Body of pancreas (tissue), 4 donors: ENCODE measurements around the gene TPK1. TPM values are rescaled to one million over a fixed set of nuclear protein-coding genes. Genes with fewer than 3 reads are reported as not detected.

ENCODE experiments used
- ATAC-seq: fragments of 150-250 bp; one replicate; pipeline ENCODE4 v1.9.1; 2016
- DNase-seq, 4 donors: peaks; one replicate each; pipeline ENCODE4 v3.0.0-alpha.2; 2019
- H3K27ac ChIP-seq, 4 donors: fragments of 200-600 bp; sonication (generic); 1 replicate in 3 of 4; 2 replicates in 1 of 4; pipeline versions ENCODE4 v1.5.1 to v1.6.1; 2016 to 2019; ENCODE audit warnings: mild to moderate bottlenecking in 1 of 4, mixed read lengths in 1 of 4, moderate library complexity in 1 of 4
- H3K27me3 ChIP-seq, 2 donors: fragments of 200-600 bp; sonication (generic); one replicate each; pipeline ENCODE4 v1.6.0; 2016; ENCODE audit warnings: mild to moderate bottlenecking in 1 of 2
- H3K36me3 ChIP-seq, 2 donors: fragments of 200-600 bp; sonication (generic); replicated peaks in 1 of 2; 2 replicates each; pipeline ENCODE4 v1.5.1; 2016; ENCODE audit warnings: low read depth in 2 of 2; ENCODE audit not compliant: insufficient read depth in 1 of 2
- H3K4me1 ChIP-seq: fragments of 200-600 bp; sonication (generic); one replicate; pipeline ENCODE4 v1.6.0; 2016
- H3K4me3 ChIP-seq, 2 donors: fragments of 200-600 bp; sonication (generic); 1 replicate in 1 of 2; 2 replicates in 1 of 2; pipeline ENCODE4 v1.5.1; 2016 to 2019
- H3K9me3 ChIP-seq, 3 donors: fragments of 200-600 bp; sonication (generic); 1 replicate in 2 of 3; 2 replicates in 1 of 3; pipeline ENCODE4 v1.5.1; 2016
- POLR2A ChIP-seq, 3 donors: fragments of 450-650 bp; IDR thresholded peaks; one replicate each; pipeline ENCODE4 v1.6.1; 2016; ENCODE audit warnings: antibody characterized with exemption in 3 of 3, mild to moderate bottlenecking in 2 of 3
- WGBS, 2 donors: methylation state at CpG; one replicate each; pipeline ENCODE4 v1.1.5; 2017; 5-methylcytosine and 5-hydroxymethylcytosine counted together
- intact Hi-C: fragments of 100-400 bp; cut with DNase I; formaldehyde crosslinking; loops from one replicate; pipeline ENCODE4 v1.15.1; 2023
- total RNA-seq, 2 donors: library from RNA; depleted of rRNA; stranded (reverse); fragments of >200 nt; gene quantifications; one replicate each; pipeline ENCODE4 v1.1.0, GENCODE V29; 2016
- TF ChIP-seq, protein P1 (sequence below), 7 experiments: fragments of 450-650 bp in 4 of 7; fragments of 200-600 bp in 3 of 7; sonication (generic) in 3 of 7; IDR thresholded peaks; one replicate each; pipeline ENCODE4 v1.5.1; 2016 to 2019; ENCODE audit warnings: antibody characterized with exemption in 7 of 7

TPK1 gene
- total RNA-seq, 2 donors from 2014 or later = 0.66 to 1.3 TPM

GRCh38 chr7:144497282-144497681 lies 338.6 kb downstream of the TPK1 start:
- ATAC-seq = no peak
- no peaks in the 10 kb centered on the region for H3K4me1 ChIP-seq
- no peak overlapping the region for H3K27ac ChIP-seq
- H3K4me3 ChIP-seq = no peak overlapping the region
- H3K36me3 ChIP-seq = no peaks in the 10 kb centered on the region
- DNase-seq = no peak
- intact Hi-C loops = no loop called here
- no peak for TF ChIP-seq POLR2A (IDR thresholded peaks at IDR 0.05)
- TF ChIP-seq, protein P1, sequence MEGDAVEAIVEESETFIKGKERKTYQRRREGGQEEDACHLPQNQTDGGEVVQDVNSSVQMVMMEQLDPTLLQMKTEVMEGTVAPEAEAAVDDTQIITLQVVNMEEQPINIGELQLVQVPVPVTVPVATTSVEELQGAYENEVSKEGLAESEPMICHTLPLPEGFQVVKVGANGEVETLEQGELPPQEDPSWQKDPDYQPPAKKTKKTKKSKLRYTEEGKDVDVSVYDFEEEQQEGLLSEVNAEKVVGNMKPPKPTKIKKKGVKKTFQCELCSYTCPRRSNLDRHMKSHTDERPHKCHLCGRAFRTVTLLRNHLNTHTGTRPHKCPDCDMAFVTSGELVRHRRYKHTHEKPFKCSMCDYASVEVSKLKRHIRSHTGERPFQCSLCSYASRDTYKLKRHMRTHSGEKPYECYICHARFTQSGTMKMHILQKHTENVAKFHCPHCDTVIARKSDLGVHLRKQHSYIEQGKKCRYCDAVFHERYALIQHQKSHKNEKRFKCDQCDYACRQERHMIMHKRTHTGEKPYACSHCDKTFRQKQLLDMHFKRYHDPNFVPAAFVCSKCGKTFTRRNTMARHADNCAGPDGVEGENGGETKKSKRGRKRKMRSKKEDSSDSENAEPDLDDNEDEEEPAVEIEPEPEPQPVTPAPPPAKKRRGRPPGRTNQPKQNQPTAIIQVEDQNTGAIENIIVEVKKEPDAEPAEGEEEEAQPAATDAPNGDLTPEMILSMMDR (IDR thresholded peaks at IDR 0.05) = no peak
- H3K27me3 ChIP-seq = no peaks in the 10 kb centered on the region
- 76 to 83% methylated on average over 1 of the region's 1 CpG for WGBS, 2 donors
- H3K9me3 ChIP-seq = no peaks in the 10 kb centered on the region

GRCh38 chr7:144494355-144494754 lies 341.5 kb downstream of the TPK1 start:
- Histone ChIP-seq H3K36me3 (no peaks in the 10 kb centered on the region), H3K27ac (no peak overlapping the region), H3K27me3 (no peaks in the 10 kb centered on the region), H3K9me3 (no peaks in the 10 kb centered on the region), H3K4me1 (no peaks in the 10 kb centered on the region), H3K4me3 (no peak overlapping the region)
- ATAC-seq (no peak), DNase-seq (no peak)
- 77 to 85% methylated on average over 1 of the region's 1 CpG for WGBS, 2 donors
- no peak for TF ChIP-seq POLR2A (IDR thresholded peaks at IDR 0.05)
- TF ChIP-seq, protein P1 (IDR thresholded peaks at IDR 0.05) = no peak
- intact Hi-C loops = no loop called here

- ATAC-seq = no peak
- intact Hi-C loops = no loop called here
- no peaks in the 10 kb centered on the region for H3K9me3 ChIP-seq
- 62 to 71% methylated on average over 4 of the region's 4 CpGs for WGBS, 2 donors
- no peaks in the 10 kb centered on the region for H3K4me1 ChIP-seq
- peak in 1 of 4 donors; percentile 6 for DNase-seq
- no peak overlapping the region for H3K4me3 ChIP-seq
- H3K27ac ChIP-seq = no peak overlapping the region
- TF ChIP-seq, protein P1 (IDR thresholded peaks at IDR 0.05) = no peak
- no peak for TF ChIP-seq POLR2A (IDR thresholded peaks at IDR 0.05)
- no peaks in the 10 kb centered on the region for H3K27me3 ChIP-seq
- no peaks in the 10 kb centered on the region for H3K36me3 ChIP-seq
Measured at GRCh38 chr7:144489504-144489903, 346.3 kb downstream of the TPK1 start.

GRCh38 chr7:144488977-144489376 lies 346.9 kb downstream of the TPK1 start:
- no peaks in the 10 kb centered on the region for H3K36me3 ChIP-seq
- ATAC-seq (no peak), DNase-seq (no peak)
- H3K27ac ChIP-seq = no peak overlapping the region
- TF ChIP-seq, protein P1 (IDR thresholded peaks at IDR 0.05) = no peak
- TF ChIP-seq POLR2A (IDR thresholded peaks at IDR 0.05) = no peak
- H3K4me1 ChIP-seq = no peaks in the 10 kb centered on the region
- no peaks in the 10 kb centered on the region for H3K9me3 ChIP-seq
- no peak overlapping the region for H3K4me3 ChIP-seq
- no peaks in the 10 kb centered on the region for H3K27me3 ChIP-seq
- WGBS, 2 donors = 78 to 86% methylated on average over 4 of the region's 4 CpGs
- intact Hi-C loops = no loop called here

DNA sequence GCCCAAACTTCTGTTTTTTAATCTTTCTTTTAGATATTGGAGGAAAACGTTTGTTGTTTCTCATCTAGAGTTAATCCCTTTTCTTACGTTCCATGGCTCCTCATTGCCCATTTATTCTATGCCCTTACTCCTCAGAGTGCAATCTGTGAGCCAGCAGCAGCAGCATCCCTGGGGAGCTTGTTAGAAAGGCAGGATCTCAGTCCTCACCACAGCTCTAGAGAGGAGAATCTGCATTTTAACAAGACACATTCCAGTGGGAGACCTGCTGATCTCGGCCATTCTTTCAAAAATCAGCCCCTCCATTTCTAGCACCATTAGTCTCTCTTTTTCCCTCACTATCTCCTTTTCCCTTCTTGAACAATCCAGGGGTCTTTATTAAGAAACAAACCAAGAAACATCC lies 348.0 kb downstream of the TPK1 start:
- H3K4me3 ChIP-seq = no peak overlapping the region
- no peak for DNase-seq
- H3K9me3 ChIP-seq = no peaks in the 10 kb centered on the region
- no peak for ATAC-seq
- WGBS, 2 donors = 33 to 44% methylated on average over 3 of the region's 3 CpGs
- intact Hi-C loops = no loop called here
- H3K4me1 ChIP-seq = no peaks in the 10 kb centered on the region
- no peaks in the 10 kb centered on the region for H3K27me3 ChIP-seq
- no peak overlapping the region for H3K27ac ChIP-seq
- H3K36me3 ChIP-seq = no peaks in the 10 kb centered on the region
- TF ChIP-seq, protein P1 (IDR thresholded peaks at IDR 0.05) = no peak
- no peak for TF ChIP-seq POLR2A (IDR thresholded peaks at IDR 0.05)
